Measurements from ENCODE around the gene SCTR.

The SCTR gene

DNA sequence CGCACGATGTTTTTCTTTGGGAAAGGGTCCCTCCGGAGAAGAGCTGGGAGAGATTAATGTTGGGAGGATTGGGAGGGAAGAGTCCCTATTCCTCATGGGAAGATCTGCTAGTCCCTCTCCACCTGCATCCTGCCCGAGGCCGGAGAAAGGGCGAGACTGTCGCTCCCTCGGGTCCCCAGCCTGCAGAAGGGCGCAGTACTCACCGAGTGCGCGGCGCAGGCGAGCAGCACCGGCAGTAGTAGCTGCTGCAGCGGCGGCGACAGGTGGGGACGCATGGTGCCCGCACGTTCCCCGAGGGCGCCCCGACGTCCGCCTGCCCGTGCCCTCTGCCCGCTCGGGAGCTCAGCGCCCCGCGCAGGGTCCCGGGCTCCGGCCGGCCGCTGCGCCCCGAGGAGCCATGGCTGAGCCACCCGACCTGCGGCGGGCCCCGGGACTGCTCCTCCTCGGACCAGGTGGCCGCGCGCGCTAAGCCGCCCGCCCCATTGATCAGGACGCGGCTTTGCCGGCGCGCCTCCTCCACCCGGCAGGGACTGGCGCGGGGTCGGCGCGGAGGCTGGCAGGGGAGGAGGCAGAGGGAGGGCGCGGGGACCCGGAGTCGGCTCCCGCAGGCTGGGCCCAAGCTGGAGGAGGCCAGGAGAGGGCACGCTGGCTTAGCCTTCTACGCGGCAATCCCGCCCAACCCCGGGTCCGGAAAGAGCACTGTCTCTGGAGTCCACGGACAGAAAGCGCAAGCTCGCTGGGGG lies at the start of gene SCTR:
TSS of gene SCTR (minus strand) at position 532 of the 743 bp plus-strand sequence. CDS start at position 275, 257 bp downstream.
- Histone ChIP-seq H3K9me3 (replicated peaks; ENCODE audit: insufficient read depth, low read length) (no peaks in the 10 kb centered on the region), H3K9ac (ENCODE audit: low read length) (no peak within 1 kb of the TSS), H3K4me2 (ENCODE audit: low read depth, low read length) (no peak within 1 kb of the TSS), H3K36me3 (replicated peaks; ENCODE audit: insufficient read depth, low read length) (no peaks in the 10 kb centered on the region), H3F3A (ENCODE audit: insufficient read depth, low read length) (no peaks in the 10 kb centered on the region), H2AFZ (ENCODE audit: low read length) (no peak within 1 kb of the TSS), H3K4me3 (ENCODE audit: low read length) (no peak within 1 kb of the TSS), H3K9me2 (replicated peaks; ENCODE audit: insufficient read depth, low read length) (no peaks in the 10 kb centered on the region), H3K27me3 (replicated peaks; ENCODE audit: insufficient read depth, low read length) (no peaks in the 10 kb centered on the region), H3K4me1 (ENCODE audit: low read length) (no peaks in the 10 kb centered on the region), H4K20me1 (ENCODE audit: insufficient read depth, low read length) (no peaks in the 10 kb centered on the region), H3K79me2 (ENCODE audit: low read length) (no peaks in the 10 kb centered on the region), H3K27ac (ENCODE audit: low read length) (no peak within 1 kb of the TSS)
- DNase-seq: no peak
- no peak for TF ChIP-seq CTCF (IDR thresholded peaks at IDR 0.05; ENCODE audit: low read length)
- no peak for TF ChIP-seq EZH2phosphoT487 (IDR thresholded peaks at IDR 0.05; ENCODE audit: low read length)
- no peak for TF ChIP-seq EZH2 (optimal IDR thresholded peaks at IDR 0.05; ENCODE audit: low read depth, low read length)

- Histone ChIP-seq H3K36me3 (replicated peaks; ENCODE audit: insufficient read depth, low read length) (no peaks in the 10 kb centered on the region), H3K4me2 (ENCODE audit: low read depth, low read length) (no peak overlapping the region), H3F3A (ENCODE audit: insufficient read depth, low read length) (no peaks in the 10 kb centered on the region), H3K9ac (ENCODE audit: low read length) (no peak overlapping the region), H2AFZ (ENCODE audit: low read length) (no peak overlapping the region), H3K79me2 (ENCODE audit: low read length) (no peaks in the 10 kb centered on the region), H4K20me1 (ENCODE audit: insufficient read depth, low read length) (no peaks in the 10 kb centered on the region), H3K27me3 (replicated peaks; ENCODE audit: insufficient read depth, low read length) (no peaks in the 10 kb centered on the region), H3K4me1 (ENCODE audit: low read length) (peaks cover 4% of the 10 kb centered on the region; the same call in 1 of the 2 replicates), H3K4me3 (ENCODE audit: low read length) (no peak overlapping the region), H3K9me2 (replicated peaks; ENCODE audit: insufficient read depth, low read length) (no peaks in the 10 kb centered on the region), H3K27ac (ENCODE audit: low read length) (no peak overlapping the region), H3K9me3 (replicated peaks; ENCODE audit: insufficient read depth, low read length) (no peaks in the 10 kb centered on the region)
- TF ChIP-seq EZH2 (optimal IDR thresholded peaks at IDR 0.05; ENCODE audit: low read depth, low read length) (no peak), CTCF (IDR thresholded peaks at IDR 0.05; ENCODE audit: low read length) (no peak), EZH2phosphoT487 (IDR thresholded peaks at IDR 0.05; ENCODE audit: low read length) (no peak)
- no peak for DNase-seq
Observed at GRCh38 chr2:119567292-119567691, 43.0 kb upstream of the SCTR start.

DNA sequence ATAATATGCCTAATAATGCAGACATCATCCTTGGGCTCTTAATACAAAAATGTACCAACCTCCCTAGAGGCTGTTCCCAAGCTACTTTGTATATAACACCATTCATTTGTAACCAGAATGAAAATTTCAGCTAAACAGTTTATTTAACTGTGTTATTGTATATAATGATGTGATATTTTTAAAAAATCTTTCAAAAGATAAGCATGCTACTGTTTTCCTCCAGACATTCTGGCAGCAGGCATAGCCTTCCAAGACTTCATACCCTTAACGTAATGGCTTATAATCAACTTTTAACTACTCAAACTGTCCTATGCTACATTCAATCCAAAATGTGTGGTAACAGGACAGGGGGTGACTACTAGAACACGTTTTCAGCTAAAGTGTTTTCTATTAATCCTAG lies 41.2 kb upstream of the SCTR start:
- no peak overlapping the region for H3K4me3 ChIP-seq (ENCODE audit: low read length)
- no peaks in the 10 kb centered on the region for H3K27me3 ChIP-seq (replicated peaks; ENCODE audit: insufficient read depth, low read length)
- no peaks in the 10 kb centered on the region for H3F3A ChIP-seq (ENCODE audit: insufficient read depth, low read length)
- no peaks in the 10 kb centered on the region for H3K9me2 ChIP-seq (replicated peaks; ENCODE audit: insufficient read depth, low read length)
- no peaks in the 10 kb centered on the region for H3K4me1 ChIP-seq (ENCODE audit: low read length)
- no peaks in the 10 kb centered on the region for H4K20me1 ChIP-seq (ENCODE audit: insufficient read depth, low read length)
- H3K9ac ChIP-seq (ENCODE audit: low read length): no peak overlapping the region
- H3K36me3 ChIP-seq (replicated peaks; ENCODE audit: insufficient read depth, low read length): no peaks in the 10 kb centered on the region
- H3K4me2 ChIP-seq (ENCODE audit: low read depth, low read length): no peak overlapping the region
- H3K79me2 ChIP-seq (ENCODE audit: low read length): no peaks in the 10 kb centered on the region
- TF ChIP-seq EZH2phosphoT487 (IDR thresholded peaks at IDR 0.05; ENCODE audit: low read length) (no peak), EZH2 (optimal IDR thresholded peaks at IDR 0.05; ENCODE audit: low read depth, low read length) (no peak), CTCF (IDR thresholded peaks at IDR 0.05; ENCODE audit: low read length) (no peak)
- H3K27ac ChIP-seq (ENCODE audit: low read length): no peak overlapping the region
- H2AFZ ChIP-seq (ENCODE audit: low read length): no peak overlapping the region
- no peak for DNase-seq
- H3K9me3 ChIP-seq (replicated peaks; ENCODE audit: insufficient read depth, low read length): no peaks in the 10 kb centered on the region
